ENCODE measurements around the gene ZC3H4. TPM values are rescaled to one million over a fixed set of nuclear protein-coding genes. Genes with fewer than 3 reads are reported as not detected.

ZC3H4 gene
- total and polyA plus RNA-seq, 2 donors from 2014 or later: 5.7 to 55.2 TPM

DNA sequence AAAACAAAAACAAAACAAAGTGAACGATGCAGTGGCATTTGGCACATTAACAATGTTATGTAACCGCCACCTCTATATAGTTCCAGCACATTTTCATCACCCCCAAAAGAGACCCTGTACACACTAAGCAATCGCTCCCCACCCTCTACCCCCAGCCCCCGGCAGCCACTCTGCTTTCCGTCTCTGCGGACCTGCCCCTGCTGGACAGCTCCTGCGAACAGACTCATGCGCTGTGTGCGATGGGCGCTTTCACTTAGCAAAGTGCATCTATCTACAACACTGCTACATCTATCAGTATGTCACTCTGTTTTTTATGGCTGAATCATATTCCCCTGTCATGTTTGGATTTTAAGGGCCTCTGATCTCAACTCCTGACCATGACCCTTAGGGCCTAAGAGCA lies 40.0 kb downstream of the ZC3H4 start:
- Histone ChIP-seq H3K9me3 (ENCODE audit: control insufficient read depth in 2 of 3, insufficient read depth in 1 of 3, low read length in 3 of 3) (no peaks in the 10 kb centered on the region), H3K27ac (ENCODE audit: low read depth in 2 of 2, low read length in 2 of 2) (no peak overlapping the region), H3K27me3 (ENCODE audit: control insufficient read depth, insufficient read depth, low read length) (no peaks in the 10 kb centered on the region), H3K4me3 (ENCODE audit: low read length in 3 of 3) (no peak overlapping the region), H3K4me1 (ENCODE audit: control insufficient read depth in 2 of 3, insufficient read depth in 2 of 3, low read depth in 1 of 3, low read length in 3 of 3) (peaks cover 0 to 5% (median 0%) of the 10 kb centered on the region in 3 donors), H3K9ac (ENCODE audit: low read length in 3 of 3) (no peak overlapping the region), H3K36me3 (ENCODE audit: control insufficient read depth in 2 of 3, insufficient read depth in 3 of 3, low read length in 3 of 3) (peaks cover 0 to 22% (median 20%) of the 10 kb centered on the region in 3 donors)
- intact Hi-C loops (cut with DNase I): no loop called here
- DNase-seq: no peak
- TF ChIP-seq, protein P1, sequence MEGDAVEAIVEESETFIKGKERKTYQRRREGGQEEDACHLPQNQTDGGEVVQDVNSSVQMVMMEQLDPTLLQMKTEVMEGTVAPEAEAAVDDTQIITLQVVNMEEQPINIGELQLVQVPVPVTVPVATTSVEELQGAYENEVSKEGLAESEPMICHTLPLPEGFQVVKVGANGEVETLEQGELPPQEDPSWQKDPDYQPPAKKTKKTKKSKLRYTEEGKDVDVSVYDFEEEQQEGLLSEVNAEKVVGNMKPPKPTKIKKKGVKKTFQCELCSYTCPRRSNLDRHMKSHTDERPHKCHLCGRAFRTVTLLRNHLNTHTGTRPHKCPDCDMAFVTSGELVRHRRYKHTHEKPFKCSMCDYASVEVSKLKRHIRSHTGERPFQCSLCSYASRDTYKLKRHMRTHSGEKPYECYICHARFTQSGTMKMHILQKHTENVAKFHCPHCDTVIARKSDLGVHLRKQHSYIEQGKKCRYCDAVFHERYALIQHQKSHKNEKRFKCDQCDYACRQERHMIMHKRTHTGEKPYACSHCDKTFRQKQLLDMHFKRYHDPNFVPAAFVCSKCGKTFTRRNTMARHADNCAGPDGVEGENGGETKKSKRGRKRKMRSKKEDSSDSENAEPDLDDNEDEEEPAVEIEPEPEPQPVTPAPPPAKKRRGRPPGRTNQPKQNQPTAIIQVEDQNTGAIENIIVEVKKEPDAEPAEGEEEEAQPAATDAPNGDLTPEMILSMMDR (IDR thresholded peaks at IDR 0.05; ENCODE audit: borderline replicate concordance, extremely low read depth, insufficient read depth): no peak
- FAIRE-seq: no peak

- DNase-seq (no peak), FAIRE-seq (no peak)
- intact Hi-C loops (cut with DNase I): no loop called here
- no peaks in the 10 kb centered on the region for H3K9me3 ChIP-seq (ENCODE audit: control insufficient read depth in 2 of 3, insufficient read depth in 1 of 3, low read length in 3 of 3)
- TF ChIP-seq, protein P1 (IDR thresholded peaks at IDR 0.05; ENCODE audit: borderline replicate concordance, extremely low read depth, insufficient read depth): no peak
- no peak overlapping the region for H3K9ac ChIP-seq (ENCODE audit: low read length in 3 of 3)
- H3K27ac ChIP-seq (ENCODE audit: low read depth in 2 of 2, low read length in 2 of 2): no peak overlapping the region
- H3K4me1 ChIP-seq (ENCODE audit: control insufficient read depth in 2 of 3, insufficient read depth in 2 of 3, low read depth in 1 of 3, low read length in 3 of 3): peaks cover 0 to 5% (median 0%) of the 10 kb centered on the region in 3 donors
- no peak overlapping the region for H3K4me3 ChIP-seq (ENCODE audit: low read length in 3 of 3)
- peaks cover 0 to 27% (median 26%) of the 10 kb centered on the region in 3 donors for H3K36me3 ChIP-seq (ENCODE audit: control insufficient read depth in 2 of 3, insufficient read depth in 3 of 3, low read length in 3 of 3)
- H3K27me3 ChIP-seq (ENCODE audit: control insufficient read depth, insufficient read depth, low read length): no peaks in the 10 kb centered on the region
Measured at GRCh38 chr19:47072323-47072722, 41.3 kb downstream of the ZC3H4 start.

DNA sequence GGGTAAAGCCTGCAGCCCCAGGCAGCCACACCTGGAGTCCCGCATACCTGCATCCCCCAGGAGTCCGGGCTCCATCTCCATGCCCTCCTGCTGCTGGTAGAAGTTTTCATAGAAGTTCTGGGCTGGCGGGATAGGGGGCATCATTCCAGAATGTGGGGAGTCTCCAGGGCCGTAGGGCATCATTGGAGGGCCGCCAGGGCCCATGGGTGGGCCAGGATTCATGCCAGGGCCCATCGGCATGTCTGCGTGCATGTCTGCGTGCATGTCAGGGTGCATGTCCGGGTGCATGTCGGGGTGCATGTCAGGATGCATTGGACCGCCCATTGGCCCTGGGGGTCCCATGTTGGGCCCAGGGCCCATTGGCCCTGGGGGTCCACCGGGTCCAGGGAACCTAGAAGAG lies 41.8 kb downstream of the ZC3H4 start:
- TF ChIP-seq, protein P1 (IDR thresholded peaks at IDR 0.05; ENCODE audit: borderline replicate concordance, extremely low read depth, insufficient read depth): no peak
- H3K4me1 ChIP-seq (ENCODE audit: control insufficient read depth in 2 of 3, insufficient read depth in 2 of 3, low read depth in 1 of 3, low read length in 3 of 3): peaks cover 0 to 5% (median 0%) of the 10 kb centered on the region in 3 donors
- no peak for FAIRE-seq

GRCh38 chr19:47070756-47071155 lies 42.8 kb downstream of the ZC3H4 start:
- DNase-seq (no peak), FAIRE-seq (no peak)
- H3K4me1 ChIP-seq (ENCODE audit: control insufficient read depth in 2 of 3, insufficient read depth in 2 of 3, low read depth in 1 of 3, low read length in 3 of 3): peaks cover 0 to under 1% (median 0%) of the 10 kb centered on the region in 3 donors
- H3K27me3 ChIP-seq (ENCODE audit: control insufficient read depth, insufficient read depth, low read length): no peaks in the 10 kb centered on the region
- H3K9ac ChIP-seq (ENCODE audit: low read length in 3 of 3): no peak overlapping the region
- intact Hi-C loops (cut with DNase I): no loop called here
- TF ChIP-seq, protein P1 (IDR thresholded peaks at IDR 0.05; ENCODE audit: borderline replicate concordance, extremely low read depth, insufficient read depth): no peak
- no peak overlapping the region for H3K4me3 ChIP-seq (ENCODE audit: low read length in 3 of 3)
- peaks cover 0 to 27% (median 21%) of the 10 kb centered on the region in 3 donors for H3K36me3 ChIP-seq (ENCODE audit: control insufficient read depth in 2 of 3, insufficient read depth in 3 of 3, low read length in 3 of 3)
- no peaks in the 10 kb centered on the region for H3K9me3 ChIP-seq (ENCODE audit: control insufficient read depth in 2 of 3, insufficient read depth in 1 of 3, low read length in 3 of 3)
- H3K27ac ChIP-seq (ENCODE audit: low read depth in 2 of 2, low read length in 2 of 2): no peak overlapping the region

More for the DNA sequence above, 41.8 kb downstream of the ZC3H4 start:
- H3K27ac ChIP-seq (ENCODE audit: low read depth in 2 of 2, low read length in 2 of 2): no peak overlapping the region
- DNase-seq: no peak
- intact Hi-C loops (cut with DNase I): no loop called here
- H3K27me3 ChIP-seq (ENCODE audit: control insufficient read depth, insufficient read depth, low read length): no peaks in the 10 kb centered on the region
- H3K36me3 ChIP-seq (ENCODE audit: control insufficient read depth in 2 of 3, insufficient read depth in 3 of 3, low read length in 3 of 3): peaks cover 0 to 27% (median 26%) of the 10 kb centered on the region in 3 donors
- no peak overlapping the region for H3K9ac ChIP-seq (ENCODE audit: low read length in 3 of 3)
- H3K9me3 ChIP-seq (ENCODE audit: control insufficient read depth in 2 of 3, insufficient read depth in 1 of 3, low read length in 3 of 3): no peaks in the 10 kb centered on the region
- H3K4me3 ChIP-seq (ENCODE audit: low read length in 3 of 3): no peak overlapping the region

Data from kidney (tissue), 14 donors.